Measurements from ENCODE around the gene KCNQ1. TPM values are rescaled to one million over a fixed set of nuclear protein-coding genes. Genes with fewer than 3 reads are reported as not detected.

KCNQ1 gene
- total and polyA plus RNA-seq, 2 of the 13 experiments (the other 11 are each of a cell fraction or from before 2014, with no cell fraction given), result 0.02 to 0.08 TPM

DNA sequence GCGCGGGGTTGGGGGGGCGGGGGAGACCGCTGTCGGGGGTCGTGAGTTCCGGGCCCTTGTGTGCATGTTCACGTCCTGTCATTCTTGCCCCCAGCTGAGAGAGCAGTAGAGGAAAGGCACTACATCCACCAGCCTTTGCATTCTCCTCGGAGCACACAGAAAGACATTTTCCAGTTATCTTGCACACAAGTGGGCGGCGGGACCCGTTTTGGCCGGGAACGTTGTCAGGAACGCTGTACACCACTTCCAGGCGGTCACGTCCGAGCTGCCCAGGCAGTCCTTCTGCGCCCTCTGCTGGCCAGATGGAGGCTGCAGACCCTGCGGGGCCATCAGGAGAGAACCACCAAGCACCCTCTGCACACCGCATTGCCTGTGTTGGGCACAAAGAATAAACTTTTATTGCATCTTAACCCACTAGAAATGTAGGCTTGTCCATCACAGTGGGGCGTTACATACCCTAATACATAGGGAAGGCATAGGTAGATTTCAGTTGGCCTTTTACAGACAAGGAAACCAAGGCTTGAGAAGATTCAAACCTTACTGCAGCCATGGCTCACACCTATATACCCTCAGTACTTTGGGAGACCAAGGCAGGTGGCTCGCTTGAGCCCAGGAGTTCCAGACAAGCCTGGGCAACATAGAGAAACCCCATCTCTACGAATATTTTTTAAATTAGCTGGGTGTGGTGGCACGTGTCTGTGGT lies 443.6 kb downstream of the KCNQ1 start:
- intact Hi-C loops (cut with micrococcal nuclease; ENCODE audit: unreplicated experiment), result loop anchor here (1.0 to 5.0 kb wide), 3 partner anchors 196 to 356 kb away; no protein-coding TSS in a partner anchor
- no peak overlapping the region for H3K4me3 ChIP-seq (replicated peaks in 1 of 3; ENCODE audit: insufficient read depth in 1 of 3, low read depth in 2 of 3, low read length in 3 of 3)
- no peaks in the 10 kb centered on the region for H3K9me3 ChIP-seq (ENCODE audit: low read length)
- DNase-seq (ENCODE audit: low spot score) (peak; percentile 67), ATAC-seq (peak; percentile 84), FAIRE-seq (peak; percentile 18)
- no peaks in the 10 kb centered on the region for H3K79me2 ChIP-seq (ENCODE audit: insufficient read depth, low read length)
- H3K4me1 ChIP-seq (ENCODE audit: insufficient read depth, low read length), result peaks cover 39% of the 10 kb centered on the region
- peaks cover 3 to 10% of the 10 kb centered on the region in 2 experiments; a peak in 3 of 5 replicates for H3K27me3 ChIP-seq (ENCODE audit: control insufficient read depth in 1 of 2, insufficient read depth in 2 of 2, low read length in 2 of 2)
- in situ Hi-C loops (cut with HindIII; ENCODE audit: extremely low pct_ligation_motif_present, low pct_unique_long_range_greater_than_20kb), result loop anchor here (5.0 kb wide), 1 partner anchor 356 kb away; no protein-coding TSS in a partner anchor
- ChIA-PET CTCF (ENCODE audit: low intra/inter-chr PET ratio, low total read pairs) (interaction anchor here (0.8 to 8.6 kb wide), 3 partner anchors 196 to 356 kb away, joined by 3 to 148 read pairs (median 25); no protein-coding TSS in a partner anchor), POLR2A (interaction anchor here (0.9 to 2.7 kb wide), 2 partner anchors 14 to 325 kb away, joined by 3 to 10 read pairs; a partner anchor contains a TSS)
- no peak overlapping the region for H2AFZ ChIP-seq (ENCODE audit: low read length)
- no peak overlapping the region; the same call in 1 of the 2 replicates for H3K4me2 ChIP-seq (ENCODE audit: low read depth, low read length)
- H3K27ac ChIP-seq (ENCODE audit: extremely low read length, insufficient read depth, low read length), result no peak overlapping the region
- BruUV-seq (replicated peaks), result no TSS peak
- 68% methylated on average over 8 of the region's 25 CpGs for WGBS (ENCODE audit: low lambda C conversion rate)
- no peaks in the 10 kb centered on the region for H4K20me1 ChIP-seq (ENCODE audit: insufficient read depth, low read length)
- no peaks in the 10 kb centered on the region for H3K36me3 ChIP-seq (replicated peaks in 1 of 2; ENCODE audit: control insufficient read depth in 1 of 2, insufficient read depth in 2 of 2, low read length in 2 of 2)
- no peak overlapping the region for H3K9ac ChIP-seq (ENCODE audit: insufficient read depth, low read depth, low read length)
- TF ChIP-seq ZNF766 (CRISPR knock-in tag; IDR thresholded peaks at IDR 0.05; ENCODE audit: borderline replicate concordance) (no peak), ZNF619 (CRISPR knock-in tag; IDR thresholded peaks at IDR 0.05) (0 out of 2 replicates have a peak, but pooled peaks have one; percentile 42), ZNF253 (CRISPR knock-in tag; IDR thresholded peaks at IDR 0.05; ENCODE audit: borderline replicate concordance) (no peak), GPN1 (CRISPR knock-in tag; IDR thresholded peaks at IDR 0.05; ENCODE audit: borderline replicate concordance) (no peak), ZNF282 (IDR thresholded peaks at IDR 0.05; ENCODE audit: partially characterized antibody) (no peak), ZBTB37 (CRISPR knock-in tag; IDR thresholded peaks at IDR 0.05) (no peak), ZNF317 (CRISPR knock-in tag; IDR thresholded peaks at IDR 0.05) (no peak), EEA1 (CRISPR knock-in tag; IDR thresholded peaks at IDR 0.05; ENCODE audit: borderline replicate concordance) (no peak), ZNF225 (CRISPR knock-in tag; IDR thresholded peaks at IDR 0.05) (0 out of 2 replicates have a peak, but pooled peaks have one; percentile 18), IRX3 (CRISPR knock-in tag; IDR thresholded peaks at IDR 0.05; ENCODE audit: borderline replicate concordance, low read depth) (no peak), ZNF674 (CRISPR knock-in tag; IDR thresholded peaks at IDR 0.05; ENCODE audit: low read depth) (no peak), PCBP1 (IDR thresholded peaks at IDR 0.05; ENCODE audit: borderline replicate concordance, low read depth, low read length) (no peak), SNAI1 (CRISPR knock-in tag; IDR thresholded peaks at IDR 0.05; ENCODE audit: borderline replicate concordance) (no peak), SSRP1 (CRISPR knock-in tag; IDR thresholded peaks at IDR 0.05) (0 out of 2 replicates have a peak, but pooled peaks have one; percentile 78), TGIF2 (CRISPR knock-in tag; IDR thresholded peaks at IDR 0.05) (no peak), THAP11 (CRISPR knock-in tag; IDR thresholded peaks at IDR 0.05) (0 out of 2 replicates have a peak, but pooled peaks have one; percentile 31), CREM (IDR thresholded peaks at IDR 0.05) (no peak), CREM (CRISPR knock-in tag; IDR thresholded peaks at IDR 0.05) (no peak), ZBTB20 (CRISPR knock-in tag; IDR thresholded peaks at IDR 0.05; ENCODE audit: borderline replicate concordance, low read depth) (no peak)
- TF ChIP-seq, protein P1, sequence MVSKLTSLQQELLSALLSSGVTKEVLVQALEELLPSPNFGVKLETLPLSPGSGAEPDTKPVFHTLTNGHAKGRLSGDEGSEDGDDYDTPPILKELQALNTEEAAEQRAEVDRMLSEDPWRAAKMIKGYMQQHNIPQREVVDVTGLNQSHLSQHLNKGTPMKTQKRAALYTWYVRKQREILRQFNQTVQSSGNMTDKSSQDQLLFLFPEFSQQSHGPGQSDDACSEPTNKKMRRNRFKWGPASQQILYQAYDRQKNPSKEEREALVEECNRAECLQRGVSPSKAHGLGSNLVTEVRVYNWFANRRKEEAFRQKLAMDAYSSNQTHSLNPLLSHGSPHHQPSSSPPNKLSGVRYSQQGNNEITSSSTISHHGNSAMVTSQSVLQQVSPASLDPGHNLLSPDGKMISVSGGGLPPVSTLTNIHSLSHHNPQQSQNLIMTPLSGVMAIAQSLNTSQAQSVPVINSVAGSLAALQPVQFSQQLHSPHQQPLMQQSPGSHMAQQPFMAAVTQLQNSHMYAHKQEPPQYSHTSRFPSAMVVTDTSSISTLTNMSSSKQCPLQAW (CRISPR knock-in tag; IDR thresholded peaks at IDR 0.05), result peak; percentile 37; the same call in 1 of the 2 replicates
- TF ChIP-seq, protein P2, sequence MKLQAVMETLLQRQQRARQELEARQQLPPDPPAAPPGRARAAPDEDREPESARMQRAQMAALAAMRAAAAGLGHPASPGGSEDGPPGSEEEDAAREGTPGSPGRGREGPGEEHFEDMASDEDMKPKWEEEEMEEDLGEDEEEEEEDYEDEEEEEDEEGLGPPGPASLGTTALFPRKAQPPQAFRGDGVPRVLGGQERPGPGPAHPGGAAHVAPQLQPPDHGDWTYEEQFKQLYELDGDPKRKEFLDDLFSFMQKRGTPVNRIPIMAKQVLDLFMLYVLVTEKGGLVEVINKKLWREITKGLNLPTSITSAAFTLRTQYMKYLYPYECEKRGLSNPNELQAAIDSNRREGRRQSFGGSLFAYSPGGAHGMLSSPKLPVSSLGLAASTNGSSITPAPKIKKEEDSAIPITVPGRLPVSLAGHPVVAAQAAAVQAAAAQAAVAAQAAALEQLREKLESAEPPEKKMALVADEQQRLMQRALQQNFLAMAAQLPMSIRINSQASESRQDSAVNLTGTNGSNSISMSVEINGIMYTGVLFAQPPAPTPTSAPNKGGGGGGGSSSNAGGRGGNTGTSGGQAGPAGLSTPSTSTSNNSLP (IDR thresholded peaks at IDR 0.05; ENCODE audit: low read depth, low read length), result no peak

Data from HepG2 (cell line).